Spleen (tissue), 11 donors: ENCODE results near the gene CEMIP2. TPM values are rescaled to one million over a fixed set of nuclear protein-coding genes. Genes with fewer than 3 reads are reported as not detected.

Experiments
- DNase-seq: peaks from one replicate; pipeline ENCODE4 v3.0.0-alpha.2; 2020
- H3K27ac ChIP-seq, 8 donors: fragments of 200-600 bp; sonication (generic) in 7 of 8; 1 replicate in 4 of 8; 2 replicates in 4 of 8; pipeline versions ENCODE4 v1.5.0 to v1.8.0; 2016 to 2021; ENCODE audit warnings: inconsistent platforms in 4 of 8, mild to moderate bottlenecking in 4 of 8, moderate library complexity in 1 of 8
- H3K27me3 ChIP-seq, 7 donors: fragments of 200-600 bp; sonication (generic) in 6 of 7; replicated peaks in 1 of 7; 1 replicate in 4 of 7; 2 replicates in 3 of 7; pipeline versions ENCODE4 v1.5.0 to v1.8.0; 2016 to 2021; ENCODE audit warnings: inconsistent platforms in 3 of 7, mild to moderate bottlenecking in 1 of 7
- H3K36me3 ChIP-seq, 6 donors: fragments of 200-600 bp; sonication (generic) in 5 of 6; 1 replicate in 4 of 6; 2 replicates in 2 of 6; pipeline versions ENCODE4 v1.5.0 to v1.8.0; 2016 to 2021; ENCODE audit warnings: inconsistent platforms in 2 of 6
- H3K4me1 ChIP-seq, 6 donors: fragments of 200-600 bp; sonication (generic) in 5 of 6; 1 replicate in 3 of 6; 2 replicates in 3 of 6; pipeline versions ENCODE4 v1.5.0 to v1.8.0; 2016 to 2021; ENCODE audit warnings: inconsistent platforms in 3 of 6
- H3K4me3 ChIP-seq, 8 donors: fragments of 200-600 bp; sonication (generic) in 7 of 8; 1 replicate in 4 of 8; 2 replicates in 4 of 8; pipeline versions ENCODE4 v1.5.0 to v1.8.0; 2016 to 2021; ENCODE audit warnings: inconsistent platforms in 4 of 8, mild to moderate bottlenecking in 4 of 8, moderate library complexity in 2 of 8
- H3K9me3 ChIP-seq, 8 donors: fragments of 200-600 bp; sonication (generic) in 7 of 8; 1 replicate in 4 of 8; 2 replicates in 4 of 8; pipeline versions ENCODE4 v1.5.0 to v1.8.0; 2016 to 2021; ENCODE audit warnings: inconsistent platforms in 4 of 8
- CTCF ChIP-seq, 11 experiments: fragments of 200-600 bp in 7 of 11; fragments of 450-650 bp in 4 of 11; sonication (generic) in 4 of 11; IDR thresholded peaks in 8 of 11; conservative IDR thresholded peaks in 3 of 11; 1 replicate in 7 of 11; 2 replicates in 4 of 11; pipeline versions ENCODE4 v1.4.0 to v1.8.0; 2016 to 2021; ENCODE audit warnings: antibody characterized with exemption in 11 of 11, inconsistent platforms in 4 of 11, mild to moderate bottlenecking in 1 of 11
- POLR2A ChIP-seq, 3 donors: fragments of 450-650 bp; IDR thresholded peaks; one replicate each; pipeline ENCODE4 v1.5.1; 2017; ENCODE audit warnings: antibody characterized with exemption in 3 of 3, mild to moderate bottlenecking in 1 of 3
- POLR2AphosphoS5 ChIP-seq, 3 donors: sonication (generic); formaldehyde crosslinking; IDR thresholded peaks; one replicate each; pipeline ENCODE4 v1.5.1; 2017; ENCODE audit warnings: antibody characterized with exemption in 3 of 3
- WGBS, 5 donors: extraction: QIAGEN DNeasy Blood & Tissue Kit in 3 of 5; methylation state at CpG; one replicate each; pipeline versions ENCODE4 v1.1.5 to v1.1.7; 2013 to 2018; 5-methylcytosine and 5-hydroxymethylcytosine counted together
- intact Hi-C: fragments of 100-400 bp; cut with DNase I; formaldehyde crosslinking; loops from one replicate; pipeline ENCODE4 v1.15.0; 2023; ENCODE audit warnings: low total_unique reads
- polyA plus RNA-seq, 3 donors: library from polyadenylated mRNA; stranded (reverse); fragments of 200-250 nt; gene quantifications; one replicate each; pipeline ENCODE4 v1.2.1, GENCODE V29; 2013
- total RNA-seq, 7 donors: library from RNA; depleted of rRNA in 3 of 7; stranded (reverse); fragments of >200 nt in 3 of 7; fragmentation: NEBNext Ultra II Directional in 4 of 7; extraction: Animal tissue kit (Norgen Biotek cat#: 25700) in 4 of 7; gene quantifications; one replicate each; pipeline versions ENCODE4 v1.1.0 to v1.2.1, GENCODE V29; 2016 to 2021
- donor health status: healthy with polysubstance abuse.
- donor health status: DM: no; HTN: no; CAD: no; lungs with moderate emphysema.
- donor health status: DM: no; HTN: no; CAD: no.
- donor health status: Bipolar disorder and iron deficiency.
- donor health status: healthy.
- donor health status: DM: no; HTN: no; CAD: no.
- donor health status: DM: yes; HTN: yes; CAD: no.

The CEMIP2 gene
- total and polyA plus RNA-seq, 10 donors: 14.2 to 175 (median 86.1) TPM

DNA sequence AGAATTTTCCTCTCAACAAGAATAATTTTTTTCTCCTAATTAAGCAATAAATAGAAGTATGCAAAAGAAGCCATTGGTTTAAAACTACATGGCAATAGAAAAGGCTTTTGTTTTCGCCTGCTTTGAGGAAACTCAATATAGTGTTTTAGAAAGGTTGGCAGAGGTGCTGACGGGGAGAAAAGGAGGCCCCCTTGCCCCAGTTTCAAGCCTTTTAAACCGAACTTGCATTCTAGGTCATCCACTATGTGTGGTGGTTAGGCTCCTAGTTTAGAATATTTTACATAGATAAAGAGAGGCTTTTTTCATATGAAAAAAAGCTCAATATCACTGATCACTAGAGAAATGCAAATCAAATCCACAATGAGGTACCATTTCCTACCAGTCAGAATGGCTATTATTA is 33.5 kb upstream of the CEMIP2 start:
- no peak for DNase-seq
- peaks cover 3 to 20% (median 5%) of the 10 kb centered on the region in 6 donors for H3K4me1 ChIP-seq
- no peaks in the 10 kb centered on the region for H3K27me3 ChIP-seq
- no peak for TF ChIP-seq CTCF (IDR thresholded peaks at IDR 0.05 in 8 of 11, conservative IDR thresholded peaks at IDR 0.05 in 3 of 11)
- no peak for TF ChIP-seq POLR2A (IDR thresholded peaks at IDR 0.05)
- no peak for TF ChIP-seq POLR2AphosphoS5 (IDR thresholded peaks at IDR 0.05)
- H3K36me3 ChIP-seq: no peaks in the 10 kb centered on the region
- no peak overlapping the region for H3K27ac ChIP-seq
- intact Hi-C loops: no loop called here
- H3K9me3 ChIP-seq: peaks cover 0 to 4% (median 0%) of the 10 kb centered on the region in 8 donors
- WGBS, 5 donors: 75 to 86% (median 80%) methylated on average over 3 of the region's 3 CpGs
- no peak overlapping the region for H3K4me3 ChIP-seq

- Histone ChIP-seq H3K9me3 (no peaks in the 10 kb centered on the region), H3K27me3 (no peaks in the 10 kb centered on the region), H3K27ac (peak overlapping the region in 7 of 8 donors; percentile 39 to 93 (median 86)), H3K4me1 (peaks cover 8 to 60% (median 33%) of the 10 kb centered on the region in 6 donors), H3K36me3 (no peaks in the 10 kb centered on the region), H3K4me3 (no peak overlapping the region)
- no peak for DNase-seq
- intact Hi-C loops: no loop called here
- 57 to 80% (median 75%) methylated on average over 1 of the region's 1 CpG for WGBS, 5 donors
- TF ChIP-seq CTCF (IDR thresholded peaks at IDR 0.05 in 8 of 11, conservative IDR thresholded peaks at IDR 0.05 in 3 of 11): no peak
- TF ChIP-seq POLR2AphosphoS5 (IDR thresholded peaks at IDR 0.05): no peak
- TF ChIP-seq POLR2A (IDR thresholded peaks at IDR 0.05): no peak
Measured at GRCh38 chr9:71797266-71797665, 29.0 kb upstream of the CEMIP2 start.

GRCh38 chr9:71796100-71796767 is 27.9 kb upstream of the CEMIP2 start:
- Histone ChIP-seq H3K36me3 (no peaks in the 10 kb centered on the region), H3K4me3 (no peak overlapping the region), H3K27ac (peak overlapping the region; percentile 49 to 93 (median 84)), H3K27me3 (no peaks in the 10 kb centered on the region), H3K4me1 (peaks cover 8 to 66% (median 33%) of the 10 kb centered on the region in 6 donors), H3K9me3 (no peaks in the 10 kb centered on the region)
- WGBS, 5 donors: 80 to 84% (median 83%) methylated on average over 2 of the region's 2 CpGs
- intact Hi-C loops: no loop called here
- DNase-seq: no peak
- TF ChIP-seq POLR2A (IDR thresholded peaks at IDR 0.05) (no peak), POLR2AphosphoS5 (IDR thresholded peaks at IDR 0.05) (no peak), CTCF (IDR thresholded peaks at IDR 0.05 in 8 of 11, conservative IDR thresholded peaks at IDR 0.05 in 3 of 11) (no peak)

DNA sequence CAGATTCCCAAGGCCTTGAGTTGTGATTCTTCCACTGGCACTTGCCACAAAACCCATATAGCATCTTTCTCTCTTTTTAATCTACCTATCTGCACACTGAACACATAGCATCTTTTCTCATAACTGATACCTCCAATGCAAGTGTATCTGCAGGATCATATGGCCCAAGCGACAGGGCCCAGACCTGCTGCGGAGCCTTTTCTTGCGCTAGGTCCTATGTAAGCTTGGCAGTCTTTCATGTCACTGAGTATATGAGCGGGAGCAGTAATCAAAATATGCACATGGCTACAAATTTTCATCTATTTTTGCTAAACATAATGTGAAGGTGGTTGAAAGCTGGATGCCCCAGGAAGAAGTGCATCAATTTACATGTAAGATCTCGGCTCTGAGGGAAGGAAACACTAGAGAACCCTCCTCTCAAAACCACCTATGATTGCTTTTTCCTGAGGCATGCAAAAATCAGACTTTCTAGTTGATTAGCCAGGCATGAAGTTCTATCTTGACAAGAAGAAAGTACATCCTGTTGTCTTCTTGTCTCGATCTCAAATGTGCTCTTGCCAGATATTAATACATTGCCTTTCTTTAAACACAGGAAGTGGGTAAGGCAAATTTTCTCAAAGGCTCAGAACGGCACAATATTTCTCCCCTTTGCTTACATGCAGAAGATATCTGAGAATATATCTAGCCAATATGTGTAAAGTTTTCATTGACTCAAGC is 26.9 kb upstream of the CEMIP2 start:
- DNase-seq: no peak
- Histone ChIP-seq H3K36me3 (no peaks in the 10 kb centered on the region), H3K4me1 (peaks cover 8 to 66% (median 33%) of the 10 kb centered on the region in 6 donors), H3K9me3 (no peaks in the 10 kb centered on the region), H3K4me3 (no peak overlapping the region), H3K27ac (peak overlapping the region; percentile 69 to 93 (median 84)), H3K27me3 (no peaks in the 10 kb centered on the region)
- intact Hi-C loops: no loop called here
- peak in 1 of 3 donors; percentile 73 for TF ChIP-seq POLR2AphosphoS5 (IDR thresholded peaks at IDR 0.05)
- TF ChIP-seq CTCF (IDR thresholded peaks at IDR 0.05 in 8 of 11, conservative IDR thresholded peaks at IDR 0.05 in 3 of 11): no peak
- whole genome bisulfite sequencing, 5 donors: 42 to 54% (median 51%) methylated on average over 7 of the region's 7 CpGs
